Urothelium cell line (cell line): ENCODE measurements around the gene MFAP2.

ENCODE experiments used
- DNase-seq: peaks from one replicate; pipeline ENCODE4 v3.0.0; 2011; ENCODE audit warnings: low spot score, mixed read lengths
- FAIRE-seq: peaks from 2 replicates; lab custom pipeline; 2011; peaks lifted over from hg19 to GRCh38; lab: Jason Lieb, UNC

Gene MFAP2

GRCh38 chr1:17008208-17008855, 27.9 kb upstream of the MFAP2 start:
- no peak for DNase-seq
- FAIRE-seq, result no peak

GRCh38 chr1:17007121-17007520, 26.7 kb upstream of the MFAP2 start:
- FAIRE-seq (no peak), DNase-seq (no peak)

GRCh38 chr1:17005365-17005740, 24.9 kb upstream of the MFAP2 start:
- DNase-seq, result no peak
- FAIRE-seq, result no peak

- FAIRE-seq (no peak), DNase-seq (no peak)
Measured at GRCh38 chr1:17004466-17005364, 24.3 kb upstream of the MFAP2 start.

GRCh38 chr1:17002524-17002902, 22.1 kb upstream of the MFAP2 start:
- DNase-seq (no peak), FAIRE-seq (no peak)

- no peak for DNase-seq
- FAIRE-seq, result no peak
Measured at GRCh38 chr1:17001760-17002523, 21.5 kb upstream of the MFAP2 start.

GRCh38 chr1:16999863-17000262, 19.4 kb upstream of the MFAP2 start:
- DNase-seq (no peak), FAIRE-seq (no peak)

- DNase-seq, result no peak
- no peak for FAIRE-seq
Measured at GRCh38 chr1:16998589-16998988, 18.2 kb upstream of the MFAP2 start.

GRCh38 chr1:16996845-16997244, 16.4 kb upstream of the MFAP2 start:
- FAIRE-seq, result no peak

GRCh38 chr1:16993521-16994038, 13.2 kb upstream of the MFAP2 start:
- FAIRE-seq, result no peak

More at GRCh38 chr1:16996845-16997244, 16.4 kb upstream of the MFAP2 start:
- no peak for DNase-seq

GRCh38 chr1:16992675-16993074, 12.3 kb upstream of the MFAP2 start:
- FAIRE-seq (no peak), DNase-seq (no peak)

More at GRCh38 chr1:16993521-16994038, 13.2 kb upstream of the MFAP2 start:
- no peak for DNase-seq

- DNase-seq (no peak), FAIRE-seq (no peak)
Measured at GRCh38 chr1:16992102-16992501, 11.7 kb upstream of the MFAP2 start.

GRCh38 chr1:16991571-16991970, 11.2 kb upstream of the MFAP2 start:
- DNase-seq, result no peak
- FAIRE-seq, result no peak

GRCh38 chr1:16989676-16990391, 9.4 kb upstream of the MFAP2 start:
- FAIRE-seq, result no peak

GRCh38 chr1:16988210-16988609, 7.8 kb upstream of the MFAP2 start:
- DNase-seq (no peak), FAIRE-seq (no peak)

More at GRCh38 chr1:16989676-16990391, 9.4 kb upstream of the MFAP2 start:
- DNase-seq, result no peak

GRCh38 chr1:16986962-16987361, 6.5 kb upstream of the MFAP2 start:
- FAIRE-seq, result no peak
- DNase-seq, result peak; percentile 37

GRCh38 chr1:16986560-16986959, 6.1 kb upstream of the MFAP2 start:
- FAIRE-seq (no peak), DNase-seq (no peak)

- DNase-seq (no peak), FAIRE-seq (no peak)
Measured at GRCh38 chr1:16986113-16986512, 5.7 kb upstream of the MFAP2 start.

- FAIRE-seq, result no peak
Measured at GRCh38 chr1:16984717-16985116, 4.3 kb upstream of the MFAP2 start.

GRCh38 chr1:16983649-16984048, 3.2 kb upstream of the MFAP2 start:
- DNase-seq, result no peak
- FAIRE-seq, result no peak

More at GRCh38 chr1:16984717-16985116, 4.3 kb upstream of the MFAP2 start:
- peak; percentile 58 for DNase-seq
